DMS 273 (cell line): Measurements from ENCODE around the gene LRTM2.

Source experiments
- DNase-seq: peaks from one replicate; lab custom pipeline; 2025; ENCODE audit not compliant: unreplicated experiment; lab: John Stamatoyannopoulos, UW

LRTM2 gene

DNA sequence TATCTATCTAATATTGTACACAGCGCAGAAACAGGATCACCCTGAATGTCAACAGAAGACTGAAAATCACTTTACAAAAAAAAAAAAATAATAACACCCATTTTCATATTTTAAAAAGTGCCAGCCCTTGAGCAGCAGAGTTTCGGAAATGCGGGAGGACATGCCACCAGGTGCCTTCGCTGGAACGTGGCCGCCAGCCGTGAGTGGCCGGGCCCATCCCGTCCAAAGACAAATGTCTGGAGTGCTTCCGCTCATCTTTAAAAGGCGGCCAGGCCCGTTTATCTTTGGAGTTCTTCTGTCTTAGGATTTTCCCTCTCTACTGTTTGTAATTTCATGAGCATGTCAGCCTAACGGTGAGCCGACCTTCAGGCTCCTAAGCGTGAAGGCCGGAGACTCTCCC is 43.5 kb downstream of the LRTM2 start:
- no peak for DNase-seq

DNA sequence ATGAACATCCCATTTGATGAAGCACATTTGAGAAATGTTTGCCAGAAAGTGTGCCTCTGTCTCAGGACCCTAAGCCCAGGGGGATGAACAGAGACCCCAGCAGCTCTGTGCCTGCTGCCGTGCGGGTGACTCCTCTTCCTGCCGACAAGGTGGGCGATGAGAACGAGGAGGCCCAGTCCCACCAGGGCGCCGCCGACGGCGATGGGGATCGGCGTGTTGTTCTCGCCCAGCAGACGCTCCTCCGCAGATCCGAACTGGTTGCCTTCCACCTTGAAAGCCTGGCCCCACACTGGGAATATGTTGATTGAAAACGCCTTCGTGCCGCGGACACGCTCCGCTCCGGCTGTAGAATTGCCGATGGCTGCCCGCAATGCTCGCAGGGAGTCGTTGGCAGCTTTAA is 44.1 kb downstream of the LRTM2 start:
- DNase-seq: no peak

DNA sequence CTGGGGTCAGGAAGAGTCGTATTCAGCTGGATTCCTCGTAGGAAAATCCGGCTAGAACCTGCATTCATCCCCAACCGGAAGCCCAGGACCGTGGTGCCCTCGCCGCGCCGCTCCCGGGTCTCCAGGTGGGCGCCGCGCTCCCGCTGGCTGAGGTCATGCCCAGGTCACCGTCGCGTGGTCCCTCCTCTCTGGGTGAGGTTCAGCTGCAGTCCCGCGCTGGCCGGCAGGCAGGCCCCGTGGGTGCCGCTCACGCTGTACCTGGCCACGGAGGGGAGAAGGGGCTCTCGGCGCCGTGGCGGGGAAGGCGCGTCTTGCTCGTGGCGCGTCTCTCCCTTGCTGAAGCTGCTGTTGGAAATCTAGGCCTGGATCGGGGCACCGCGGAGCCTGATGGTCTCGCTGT is 44.5 kb downstream of the LRTM2 start:
- no peak for DNase-seq

DNA sequence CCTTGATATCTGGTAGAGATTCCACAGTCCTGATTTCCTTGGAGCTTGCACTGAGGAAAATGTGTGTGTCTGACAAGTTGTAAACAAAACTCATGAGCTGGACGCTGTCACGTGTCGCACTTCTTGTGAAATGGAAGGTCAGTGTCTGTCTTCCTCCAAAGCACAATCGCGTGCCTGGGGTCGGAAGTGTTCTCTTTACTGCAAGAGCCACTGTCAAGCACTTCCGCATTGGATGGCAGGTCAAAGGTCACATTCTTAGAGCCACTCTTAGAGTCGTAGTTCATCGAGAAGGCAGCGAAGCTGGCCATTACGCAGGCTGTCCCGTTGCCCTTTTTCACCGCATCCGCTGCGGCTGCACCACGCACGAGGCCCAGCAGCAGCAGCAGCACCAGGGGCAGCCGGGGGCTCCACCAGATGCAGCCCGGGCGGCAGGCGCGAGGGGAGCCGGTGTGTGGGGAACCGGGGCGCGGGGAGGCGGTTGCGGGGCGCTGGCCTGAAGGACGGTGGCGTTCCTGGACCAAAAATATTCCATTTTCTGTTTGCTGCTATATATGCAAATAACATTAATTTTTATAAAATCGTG is 45.0 kb downstream of the LRTM2 start:
- no peak for DNase-seq

DNA sequence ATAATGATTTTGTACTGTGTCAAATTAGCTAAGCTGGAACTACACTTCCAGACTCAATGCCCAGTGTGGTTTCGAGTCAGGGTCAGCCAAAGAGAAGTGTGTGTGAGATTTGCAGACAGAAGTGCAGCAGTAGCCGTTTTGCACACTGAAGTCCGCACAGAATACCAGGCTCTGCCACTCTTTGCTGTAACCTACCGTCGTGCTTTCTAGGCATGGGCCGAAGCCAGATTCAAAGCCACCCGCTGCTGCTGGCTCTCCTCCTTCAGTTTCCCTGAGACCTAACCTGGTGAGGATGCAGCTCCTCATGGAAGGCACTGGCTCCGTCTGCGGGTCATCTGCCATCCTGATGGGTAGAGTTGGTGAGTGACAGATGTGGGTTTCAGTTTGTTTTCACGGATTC is 48.8 kb downstream of the LRTM2 start:
- DNase-seq: no peak

DNA sequence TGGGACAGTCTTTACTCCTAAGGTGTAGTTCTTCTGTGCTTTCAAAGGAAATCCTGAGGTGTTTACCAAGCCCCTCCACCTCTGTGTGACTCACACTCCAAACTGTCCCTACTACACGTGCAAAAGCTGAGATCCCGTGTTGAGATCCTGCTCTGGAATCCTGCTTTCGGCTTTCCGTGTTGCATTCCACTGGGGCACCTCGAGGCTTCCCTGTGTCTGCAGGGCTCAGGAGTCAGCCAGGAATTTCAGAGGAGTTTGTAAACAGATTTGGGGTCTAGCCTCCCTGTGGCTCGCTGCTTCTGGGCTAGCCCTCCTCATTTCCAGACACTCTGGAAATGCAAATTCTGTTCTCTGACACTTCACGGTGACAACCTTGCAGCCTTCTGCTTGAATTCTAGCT is 49.7 kb downstream of the LRTM2 start:
- no peak for DNase-seq

DNA sequence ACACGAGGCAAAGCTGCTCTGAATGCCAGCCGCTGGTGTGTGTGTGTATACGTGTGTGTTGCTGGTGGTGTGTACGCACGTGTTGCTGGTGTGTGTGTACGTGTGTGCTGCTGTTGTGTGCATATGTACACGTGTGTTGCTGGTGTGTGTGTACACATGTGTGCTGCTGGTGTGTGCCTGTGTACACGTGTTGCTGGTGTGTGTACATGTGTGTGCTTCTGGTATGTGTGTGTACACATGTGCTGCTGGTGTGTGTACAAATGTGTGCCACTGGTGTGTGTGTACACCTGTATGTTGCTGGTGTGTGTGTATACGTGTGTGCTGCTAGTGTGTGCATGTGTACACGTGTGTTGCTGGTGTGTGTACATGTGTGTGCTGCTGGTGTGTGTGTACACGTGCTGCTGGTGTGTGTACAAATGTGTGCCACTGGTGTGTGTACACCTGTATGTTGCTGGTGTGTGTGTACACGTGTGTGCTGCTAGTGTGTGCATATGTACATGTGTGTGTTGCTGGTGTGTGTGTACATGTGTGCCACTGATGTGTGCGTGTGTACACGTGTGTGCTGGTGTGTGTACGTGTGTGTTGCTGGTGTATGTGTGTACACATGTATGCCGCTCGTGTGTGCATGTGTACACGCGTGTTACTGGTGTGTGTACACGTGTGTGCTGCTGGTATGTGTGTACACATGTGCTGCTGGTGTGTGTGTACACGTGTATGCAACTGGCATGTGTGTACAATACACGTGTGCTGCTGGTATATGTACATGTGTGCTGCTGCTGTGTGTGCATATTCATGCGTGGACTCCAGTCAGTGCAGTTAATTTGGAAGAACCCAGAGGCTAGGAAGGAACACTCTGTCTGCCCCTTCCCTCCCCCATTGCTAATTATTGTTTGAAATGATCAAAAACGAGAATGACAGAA is 50.9 kb downstream of the LRTM2 start:
- no peak for DNase-seq

DNA sequence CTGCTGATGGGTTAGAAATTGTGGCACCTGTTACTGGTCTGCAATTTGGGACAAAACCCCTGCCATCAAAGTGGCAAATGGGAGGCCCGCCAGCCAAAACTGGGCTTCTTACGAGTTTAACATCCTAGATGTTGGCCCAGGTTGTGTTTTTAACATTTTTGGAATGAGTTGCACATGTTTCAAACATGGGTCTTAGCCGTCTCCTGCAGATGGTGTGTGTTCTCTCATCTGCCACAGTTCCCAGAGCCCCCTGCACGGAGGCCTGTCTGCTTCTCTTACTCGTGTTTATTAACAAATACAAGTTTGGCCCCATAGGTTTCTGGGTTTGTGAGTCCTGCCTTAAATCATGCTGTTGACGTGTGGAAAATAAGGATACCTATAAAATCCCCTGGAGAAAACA is 51.6 kb downstream of the LRTM2 start:
- no peak for DNase-seq

DNA sequence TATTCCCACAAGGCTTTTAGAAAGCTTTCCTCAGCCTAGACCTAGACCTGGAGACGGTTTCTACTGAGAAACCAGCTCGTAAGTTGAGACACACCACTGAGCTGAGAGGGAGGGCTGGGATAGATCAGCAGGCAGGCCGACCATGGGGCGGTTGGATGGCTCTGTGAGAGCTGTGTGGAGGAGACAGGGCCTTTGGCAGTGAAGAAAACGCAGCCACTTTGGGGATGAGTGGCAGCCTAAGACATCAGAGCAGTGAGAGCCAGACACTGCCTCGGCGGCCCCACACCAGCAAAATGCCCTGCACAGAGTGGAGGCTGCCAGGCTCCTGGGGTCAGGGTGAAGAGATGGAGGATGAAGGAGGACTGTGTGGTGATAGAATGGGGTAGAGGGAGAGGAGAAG is 52.1 kb downstream of the LRTM2 start:
- no peak for DNase-seq

DNA sequence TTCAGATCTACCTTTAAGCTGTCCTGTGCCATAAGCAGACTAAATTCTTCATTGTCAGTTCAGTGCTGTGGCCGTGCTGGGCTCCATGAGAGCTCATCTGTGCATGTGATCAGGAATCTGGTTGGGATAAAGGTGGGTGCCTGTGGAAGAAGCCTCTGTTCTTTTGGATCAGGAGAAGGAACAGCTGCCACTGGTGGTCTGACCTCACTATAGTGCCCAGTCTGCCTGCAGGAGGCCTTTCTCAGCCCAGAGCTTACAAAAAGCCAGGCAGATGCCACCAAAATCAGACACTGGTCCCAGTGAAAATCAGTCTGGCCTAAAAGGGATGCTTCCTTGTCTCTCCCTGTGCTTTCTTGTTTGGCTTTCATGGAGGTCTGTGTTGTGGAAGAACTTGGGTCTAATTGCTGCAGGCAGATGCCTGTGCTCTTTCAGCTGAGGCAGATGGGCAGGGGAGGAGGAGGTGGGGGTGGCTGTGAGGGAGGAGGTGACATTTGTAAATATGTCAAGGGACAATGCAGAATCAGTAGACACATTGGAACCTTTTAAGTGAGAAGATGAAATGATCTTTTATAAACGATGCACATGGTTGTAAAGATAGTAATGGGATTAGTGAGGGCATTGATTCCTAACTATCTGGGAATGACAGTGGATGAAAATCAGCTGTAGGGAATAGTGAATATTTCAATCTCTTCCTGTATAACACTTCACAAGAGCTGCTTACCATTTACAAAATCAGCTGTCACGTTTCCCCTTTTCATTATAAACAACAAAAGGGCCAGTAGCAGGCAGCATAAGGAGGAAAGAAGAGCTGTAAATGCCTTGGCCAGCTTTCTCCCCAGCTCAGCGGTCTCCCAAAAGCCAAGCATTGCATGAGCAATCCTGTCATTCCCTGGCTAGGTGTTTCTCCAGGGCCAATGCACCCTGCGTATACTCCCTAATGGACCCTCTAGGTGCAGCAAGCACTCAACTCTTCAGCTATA is 53.5 kb downstream of the LRTM2 start:
- peak; percentile 31 for DNase-seq

DNA sequence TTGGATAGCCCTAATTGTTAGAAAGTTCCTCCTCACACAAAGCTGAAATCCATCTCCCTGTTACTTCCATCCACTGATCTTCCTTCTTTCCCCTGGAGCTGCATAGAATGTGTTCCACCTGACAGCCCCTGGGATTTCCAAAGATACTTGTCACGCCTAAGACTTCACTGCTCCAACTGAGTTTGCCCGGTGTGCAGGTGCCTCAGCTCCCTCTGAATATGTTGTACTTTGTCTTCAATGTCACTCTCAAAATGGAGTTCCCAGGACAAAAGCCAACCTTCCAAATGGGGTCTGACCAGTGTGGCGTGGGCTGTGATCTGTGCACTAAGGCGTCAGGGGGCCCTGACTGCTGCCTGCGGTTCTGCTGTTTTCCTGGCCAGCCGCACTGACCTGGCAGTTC is 55.2 kb downstream of the LRTM2 start:
- DNase-seq: no peak

DNA sequence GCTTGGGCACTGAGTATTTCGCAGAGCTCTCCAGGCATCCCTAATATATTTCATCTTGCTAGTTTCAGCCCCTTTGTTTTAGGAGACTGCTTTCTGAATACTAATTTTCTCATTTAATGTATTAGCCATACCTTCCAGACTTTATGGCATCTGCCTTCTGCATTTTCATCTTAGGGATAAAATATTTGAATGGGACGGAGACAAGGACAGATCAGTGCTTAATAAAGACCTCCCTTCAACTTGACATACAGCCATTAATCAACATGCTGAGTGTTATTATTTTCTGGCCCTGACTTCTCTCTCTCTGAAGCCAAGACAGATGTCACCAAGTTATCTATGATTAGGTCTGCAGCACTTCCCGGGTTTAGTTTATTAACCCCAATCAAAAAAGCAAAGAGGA is 55.7 kb downstream of the LRTM2 start:
- no peak for DNase-seq

DNA sequence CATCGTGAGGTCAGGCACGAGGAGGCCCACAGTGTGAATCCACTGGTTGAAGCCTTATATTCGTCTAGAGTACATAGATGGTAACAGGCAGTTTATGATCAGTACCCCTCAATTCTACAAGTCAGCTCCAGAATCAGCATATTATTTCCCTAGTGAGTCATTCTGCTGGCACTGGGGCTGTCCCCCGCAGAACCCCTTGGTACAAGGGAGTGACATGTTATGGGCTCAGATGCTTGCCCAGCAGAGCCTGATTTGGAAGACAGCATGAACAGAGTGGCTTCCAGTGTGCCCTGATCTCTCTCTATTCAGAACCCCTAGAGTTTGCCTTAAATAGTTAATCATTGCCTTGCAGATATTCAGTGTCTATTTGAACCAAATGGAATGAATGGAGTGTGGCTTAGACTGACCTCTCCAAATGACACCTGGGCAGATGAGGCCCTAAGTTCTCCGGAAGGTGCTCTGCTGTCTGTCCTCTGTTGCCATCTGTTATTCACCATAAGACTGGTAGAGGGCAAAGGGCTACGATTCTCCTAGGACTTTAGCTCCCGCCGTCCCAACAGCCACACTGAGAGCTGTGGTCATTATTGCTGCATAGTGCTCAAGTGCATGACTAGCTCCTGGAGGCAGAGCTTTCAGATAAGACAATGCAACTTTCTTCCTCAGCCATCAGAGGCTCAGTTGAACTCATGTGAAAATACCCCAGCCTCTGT is 57.0 kb downstream of the LRTM2 start:
- DNase-seq: no peak

DNA sequence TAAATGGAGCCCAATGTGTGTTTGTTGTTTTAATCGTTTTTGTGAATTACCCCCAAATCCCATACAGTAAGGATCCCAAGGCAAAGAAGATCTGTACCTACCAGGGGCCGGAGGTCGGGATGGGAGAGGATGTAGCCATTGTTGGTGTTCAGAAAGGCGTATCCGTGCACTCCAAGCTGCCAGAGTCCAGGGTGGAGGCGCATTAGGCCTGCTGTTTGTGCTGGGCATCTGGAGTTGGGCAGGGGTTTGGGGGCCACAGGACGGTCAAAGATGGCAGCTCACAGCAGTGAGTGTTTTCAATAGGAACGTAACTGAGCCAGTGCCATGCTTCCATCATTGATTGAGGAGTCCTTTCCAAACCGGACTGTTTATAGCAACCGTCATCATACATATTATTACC is 57.8 kb downstream of the LRTM2 start:
- DNase-seq: no peak

DNA sequence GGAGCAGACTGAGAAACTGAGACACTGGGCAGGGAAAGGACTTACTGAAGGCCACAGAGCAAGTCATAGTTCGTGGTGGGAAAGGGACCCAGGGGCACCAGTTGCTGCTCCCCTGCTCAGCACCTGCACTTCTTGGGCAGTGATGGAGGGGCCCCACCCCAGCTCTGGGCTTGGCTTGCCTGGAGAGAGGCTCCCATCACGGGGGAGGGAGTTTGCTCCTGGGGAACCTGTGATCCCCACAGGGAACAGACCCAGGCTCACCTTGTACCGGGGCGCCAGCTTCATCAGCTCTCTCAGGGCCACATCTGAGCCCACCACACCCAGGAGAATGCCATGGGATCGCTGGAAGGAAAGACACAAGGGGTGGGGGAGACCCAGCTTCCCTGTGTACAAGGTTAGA is 58.3 kb downstream of the LRTM2 start:
- no peak for DNase-seq

DNA sequence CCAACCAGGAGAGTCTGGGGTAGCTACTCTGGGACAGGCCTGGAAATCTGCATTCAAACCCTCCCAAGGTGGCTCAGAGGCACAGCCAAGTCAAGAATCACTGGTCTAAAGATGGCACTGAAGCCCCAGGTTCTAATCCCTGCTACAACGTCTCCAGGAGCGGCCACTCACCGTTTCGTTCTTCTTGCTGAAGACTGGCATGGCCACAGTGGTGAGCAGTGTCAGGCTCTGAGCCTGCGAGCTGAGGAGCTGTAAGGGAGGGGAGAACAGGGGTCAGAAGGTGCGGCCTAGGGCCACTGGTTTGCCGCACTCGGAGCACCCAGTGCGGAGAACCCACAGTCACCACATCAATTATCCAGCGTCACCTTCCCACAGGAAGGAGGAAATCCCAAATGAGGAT is 59.3 kb downstream of the LRTM2 start:
- DNase-seq: no peak

DNA sequence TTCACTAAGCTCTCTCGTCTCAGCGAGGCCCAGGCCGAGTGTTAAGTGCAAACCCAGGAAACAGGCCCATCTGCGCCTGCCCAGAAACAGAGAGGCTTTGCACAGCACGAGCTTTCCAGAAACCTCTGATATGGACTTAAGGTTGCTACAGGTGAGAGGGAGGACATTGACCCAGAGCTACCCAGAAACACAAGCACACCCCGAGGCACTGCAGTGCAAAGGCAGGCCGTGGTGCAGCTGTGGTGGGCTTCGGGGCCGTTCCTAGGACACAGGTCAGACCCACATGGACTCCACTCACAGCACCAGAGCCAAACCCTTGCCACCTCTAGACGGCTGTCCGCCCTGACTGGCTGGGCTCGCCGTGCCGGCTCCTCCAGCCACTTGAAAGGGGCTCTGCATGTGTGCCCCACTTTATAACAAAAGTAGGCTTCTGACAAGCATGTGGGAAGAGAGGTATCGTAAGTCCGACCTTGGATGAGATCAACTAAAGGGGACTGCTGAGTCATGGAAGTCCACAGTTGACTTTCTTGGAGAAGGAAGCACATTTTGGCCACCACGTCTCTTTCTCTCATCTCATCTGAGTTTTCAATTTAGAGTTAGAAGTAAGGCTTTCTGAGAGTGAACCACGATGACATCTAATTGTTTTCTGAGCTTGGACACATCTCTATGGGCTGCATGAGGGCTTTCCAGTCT is 59.9 kb downstream of the LRTM2 start:
- no peak for DNase-seq

DNA sequence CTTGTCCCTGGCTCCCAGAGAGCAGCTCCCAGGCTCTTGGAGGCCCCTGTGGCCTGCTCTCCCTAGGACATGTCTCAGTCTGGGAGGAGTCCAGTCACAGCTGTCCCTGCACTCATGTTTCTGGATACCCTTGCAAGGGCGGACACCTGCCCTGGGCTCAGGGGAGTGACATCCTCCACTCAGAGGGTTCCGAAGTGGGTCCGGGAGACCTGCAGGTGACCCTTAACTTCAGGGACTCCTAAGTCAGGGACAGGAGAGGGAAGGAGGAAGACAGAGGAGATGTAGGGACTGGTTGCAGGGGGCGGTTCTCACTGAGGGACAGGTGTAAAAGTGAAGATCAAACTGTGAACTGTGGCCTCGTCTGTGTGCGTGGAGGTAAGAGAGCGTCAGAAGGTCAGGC is 60.5 kb downstream of the LRTM2 start:
- no peak for DNase-seq

DNA sequence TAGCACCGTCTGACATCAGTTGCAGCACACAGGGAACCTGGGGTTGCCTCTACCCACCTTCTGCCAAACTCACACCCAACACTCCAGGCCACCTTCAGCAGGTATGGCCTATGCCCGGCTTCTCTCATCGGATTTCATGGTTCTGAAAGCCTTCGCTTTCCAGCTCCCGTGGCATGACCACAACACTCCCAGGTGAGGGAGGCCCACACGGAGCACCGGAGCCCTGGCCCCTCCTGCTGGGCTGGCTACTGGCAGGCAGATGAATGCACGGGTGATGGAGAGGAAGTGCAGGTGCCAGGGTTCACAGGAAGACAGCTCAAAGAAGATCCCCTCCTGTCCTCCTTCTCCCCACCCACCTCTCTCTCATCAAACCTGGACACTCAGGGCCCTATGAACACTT is 60.9 kb downstream of the LRTM2 start:
- DNase-seq: no peak

DNA sequence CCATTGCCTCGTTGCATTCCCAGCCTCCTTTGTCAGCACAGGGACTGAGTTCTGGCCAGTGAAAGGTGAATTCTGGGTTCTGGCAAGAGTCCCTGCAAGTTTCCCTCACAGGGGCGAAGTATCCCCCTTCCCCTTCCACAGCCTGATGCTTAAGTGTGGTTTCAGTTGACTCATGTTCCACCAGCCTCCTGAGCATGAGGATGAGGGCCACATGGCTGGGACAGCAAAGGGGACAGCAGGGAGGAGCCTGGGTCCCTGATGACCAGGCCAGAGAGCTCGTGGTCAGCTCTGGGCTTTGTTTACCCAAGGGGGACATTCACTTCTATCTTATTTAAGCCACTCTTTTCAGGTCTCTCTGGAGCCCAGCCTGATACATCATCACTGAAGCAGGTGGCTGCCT is 61.6 kb downstream of the LRTM2 start:
- no peak for DNase-seq
